Stimulated activated naive CD8-positive, alpha-beta T cell treated with anti-CD3 and anti-CD28 coated beads, Interleukin-15, Interleukin-2, amounts not matched to agents 100 U/mL and 50 U/mL, for 24 hours (primary cell): ENCODE measurements around the gene QRSL1.
"Not testable (repeated sequence)": the region's sequence is repeated elsewhere in the genome, so short reads cannot be mapped to it uniquely, and the experiment has no call there.

Source experiments
- ATAC-seq: fragments of 150-1000 bp; cut with Tn5 transposase; one replicate; pipeline ENCODE4 v1.10.0; 2021
- DNase-seq: peaks from one replicate; pipeline ENCODE4 v3.0.0; 2021

The QRSL1 gene

GRCh38 chr6:106623039-106623438, 6.3 kb upstream of the QRSL1 start:
- ATAC-seq (no peak), DNase-seq (no peak)

DNA sequence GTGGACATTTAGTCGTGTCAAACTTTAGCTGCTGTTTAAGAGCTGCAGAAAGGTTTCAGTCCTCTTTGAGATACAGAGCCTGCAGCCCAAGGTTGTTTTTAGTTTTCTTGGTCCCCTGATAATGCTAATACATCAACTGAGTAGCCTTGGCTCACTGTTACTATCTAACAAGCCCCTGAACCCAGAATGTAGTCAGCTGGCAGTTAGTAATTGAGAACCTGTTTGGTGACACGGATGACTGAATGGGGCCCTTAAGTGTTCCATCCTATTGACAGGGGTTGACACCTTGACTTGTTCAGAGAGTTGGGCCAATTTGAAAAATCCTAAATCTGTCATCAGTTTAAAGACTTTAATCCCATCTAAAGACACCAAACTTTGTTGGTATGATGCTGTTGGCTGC, 2.9 kb upstream of the QRSL1 start:
- no peak for ATAC-seq
- no peak for DNase-seq

GRCh38 chr6:106627760-106628159, 1.6 kb upstream of the QRSL1 start:
- not testable (repeated sequence) for DNase-seq, ATAC-seq

DNA sequence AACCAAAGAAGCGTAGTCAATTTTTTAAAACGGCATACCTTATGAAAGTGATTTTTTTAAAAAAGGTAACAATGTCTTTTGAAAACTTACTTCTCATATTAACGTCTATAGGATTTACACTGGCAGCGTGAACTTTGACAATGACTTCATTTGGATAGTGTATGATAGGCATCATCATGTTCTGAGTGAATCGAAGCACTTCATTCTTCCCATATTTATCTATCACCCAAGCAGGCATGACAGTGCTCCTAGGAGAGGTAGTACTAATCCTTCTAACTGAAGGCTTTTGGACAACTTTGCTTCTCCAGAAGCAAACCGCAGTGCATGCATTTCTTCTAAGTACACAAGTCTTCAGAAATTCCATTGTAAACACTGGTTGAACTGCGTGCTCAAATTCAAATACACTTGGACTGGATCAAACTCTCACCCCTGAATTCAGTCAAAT, 698 bp upstream of the QRSL1 start:
- DNase-seq = no peak
- ATAC-seq = peak; percentile 5

DNA sequence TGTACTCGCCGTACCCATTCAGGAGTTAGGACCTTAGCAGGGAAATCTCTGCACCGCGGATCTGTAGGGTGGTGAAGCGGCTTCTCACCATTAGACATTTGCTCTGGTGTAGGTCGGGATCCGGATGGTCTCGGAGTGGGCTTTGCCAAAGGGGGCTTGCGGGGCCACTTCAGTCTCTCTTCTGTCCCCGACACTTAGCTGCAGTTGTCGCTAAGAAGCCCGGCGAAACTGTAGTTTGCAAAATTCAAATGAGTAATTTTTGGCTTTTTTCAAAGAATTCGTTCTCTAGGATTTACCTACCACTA, 433 bp downstream of the QRSL1 start:
- DNase-seq (no peak), ATAC-seq (no peak)

- ATAC-seq = no peak
These were observed 988 bp downstream of the QRSL1 start for GRCh38 chr6:106630366-106630765.

DNA sequence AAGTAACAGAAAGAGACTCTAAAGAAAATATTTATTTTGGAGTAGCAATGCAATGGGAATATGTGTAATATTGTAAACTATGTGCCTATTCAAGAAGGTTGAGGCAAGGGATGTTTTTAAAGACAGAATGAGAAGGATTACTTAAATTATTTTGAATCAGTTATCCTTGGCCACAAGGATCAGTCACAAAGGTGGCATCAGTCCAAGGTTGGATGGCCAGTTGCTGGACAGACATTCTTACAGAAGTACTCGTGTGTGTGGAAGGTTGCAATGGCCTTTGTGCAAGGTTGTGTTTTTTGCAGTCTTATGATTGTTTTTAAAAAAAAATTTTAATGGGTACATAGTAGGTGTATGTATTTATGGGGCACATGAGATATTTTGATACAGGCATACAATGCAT, 2.0 kb downstream of the QRSL1 start:
- DNase-seq (no peak), ATAC-seq (no peak)

More at GRCh38 chr6:106630366-106630765, 988 bp downstream of the QRSL1 start:
- DNase-seq = no peak

- DNase-seq (no peak), ATAC-seq (no peak)
These were observed 5.2 kb downstream of the QRSL1 start for GRCh38 chr6:106634565-106634964.

GRCh38 chr6:106637051-106637716, 7.8 kb downstream of the QRSL1 start:
- ATAC-seq (no peak), DNase-seq (no peak)

GRCh38 chr6:106637717-106638341, 8.5 kb downstream of the QRSL1 start:
- no peak for DNase-seq
- no peak for ATAC-seq

GRCh38 chr6:106639812-106640211, 10.4 kb downstream of the QRSL1 start:
- DNase-seq = no peak

GRCh38 chr6:106642476-106642875, 13.1 kb downstream of the QRSL1 start:
- DNase-seq (no peak), ATAC-seq (no peak)

More at GRCh38 chr6:106639812-106640211, 10.4 kb downstream of the QRSL1 start:
- no peak for ATAC-seq

DNA sequence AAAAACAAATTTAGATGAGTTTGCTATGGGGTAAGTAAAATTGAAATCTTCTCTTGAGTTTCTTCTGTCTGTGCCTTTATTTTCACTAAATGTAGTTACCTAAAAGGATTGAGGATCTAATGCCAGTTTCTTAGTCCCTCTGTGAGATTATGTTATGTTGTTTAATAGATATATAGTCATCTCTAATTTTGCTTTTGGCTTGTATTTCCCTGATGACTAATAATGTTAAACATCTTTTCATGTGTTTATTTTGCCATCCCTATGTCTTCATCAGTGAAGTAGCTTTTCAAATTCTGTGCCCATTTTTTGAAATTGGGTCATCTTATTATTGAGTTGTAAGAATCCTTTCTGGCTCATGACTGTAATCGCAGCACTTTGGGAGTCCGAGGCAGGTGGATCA, 13.7 kb downstream of the QRSL1 start:
- ATAC-seq (no peak), DNase-seq (no peak)

DNA sequence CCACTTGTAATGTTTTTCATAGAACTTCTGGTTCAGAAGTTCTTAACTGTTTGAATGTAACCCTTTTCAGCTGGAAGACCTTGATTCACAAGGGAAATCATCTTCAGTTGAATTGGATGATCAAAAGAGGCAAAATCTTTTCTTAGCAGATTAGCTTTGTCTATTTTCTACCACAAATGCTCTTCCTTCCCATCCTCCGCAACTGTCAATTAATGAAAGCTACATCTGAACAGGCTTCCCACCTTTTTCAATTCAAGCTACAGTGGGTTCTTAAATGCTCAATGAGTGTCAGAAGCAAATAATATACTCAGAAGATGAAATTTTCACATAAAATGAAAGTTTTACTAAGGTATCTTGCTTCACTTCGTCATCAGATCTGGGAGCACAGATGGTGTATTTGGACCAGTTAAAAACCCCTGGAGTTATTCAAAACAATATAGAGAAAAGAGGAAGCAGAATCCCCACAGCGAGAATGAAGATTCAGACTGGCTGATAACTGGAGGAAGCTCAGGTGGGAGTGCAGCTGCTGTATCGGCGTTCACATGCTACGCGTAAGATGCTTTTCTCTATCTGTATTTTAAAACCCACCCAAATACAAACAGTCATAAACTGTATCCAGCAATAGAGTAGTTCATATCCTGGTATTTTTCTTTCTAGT, 19.4 kb downstream of the QRSL1 start:
- DNase-seq = no peak
- ATAC-seq = no peak

- ATAC-seq (no peak), DNase-seq (no peak)
These were observed 29.1 kb downstream of the QRSL1 start for GRCh38 chr6:106658469-106658868.

DNA sequence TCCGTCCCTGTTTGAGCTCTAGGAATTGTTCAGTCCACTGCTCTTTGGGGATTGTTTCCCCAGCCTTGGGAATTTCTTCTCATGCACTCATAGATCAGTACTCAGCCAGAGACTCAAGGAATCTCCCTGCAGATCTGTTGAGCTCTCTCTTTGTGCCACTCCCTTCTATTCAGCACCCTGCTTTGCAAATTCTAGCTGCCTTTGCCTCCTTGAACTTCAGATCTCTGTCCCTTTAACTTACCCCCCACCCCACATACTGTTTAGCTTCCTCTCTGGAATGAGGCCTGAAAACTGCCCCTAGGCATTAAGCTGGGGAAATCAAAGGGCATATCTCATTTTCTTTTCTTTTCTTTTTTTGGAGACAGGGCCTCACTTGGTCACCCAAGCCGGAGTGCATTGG, 30.5 kb downstream of the QRSL1 start:
- no peak for DNase-seq

DNA sequence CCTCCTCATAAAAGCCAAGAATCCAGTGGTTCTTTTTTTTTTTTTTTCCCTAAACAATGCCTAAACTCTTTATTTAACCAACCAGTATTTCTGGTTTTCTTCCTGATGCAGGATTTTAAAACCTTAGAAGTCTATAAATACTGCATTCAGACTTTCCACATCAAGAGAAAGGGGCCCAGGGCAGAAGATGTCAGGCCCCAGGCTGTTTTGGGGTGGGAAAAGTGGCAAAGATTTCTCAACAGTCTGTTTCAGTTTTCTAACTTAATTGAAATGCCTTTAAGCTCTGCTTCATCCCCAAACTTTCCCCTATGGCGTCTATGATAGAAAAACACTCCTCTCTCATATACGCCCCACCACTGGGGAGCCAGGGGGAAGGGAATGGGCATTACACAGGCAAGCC, 33.1 kb downstream of the QRSL1 start:
- no peak for DNase-seq
- ATAC-seq = no peak

More for the DNA sequence above, 30.5 kb downstream of the QRSL1 start:
- ATAC-seq = no peak

DNA sequence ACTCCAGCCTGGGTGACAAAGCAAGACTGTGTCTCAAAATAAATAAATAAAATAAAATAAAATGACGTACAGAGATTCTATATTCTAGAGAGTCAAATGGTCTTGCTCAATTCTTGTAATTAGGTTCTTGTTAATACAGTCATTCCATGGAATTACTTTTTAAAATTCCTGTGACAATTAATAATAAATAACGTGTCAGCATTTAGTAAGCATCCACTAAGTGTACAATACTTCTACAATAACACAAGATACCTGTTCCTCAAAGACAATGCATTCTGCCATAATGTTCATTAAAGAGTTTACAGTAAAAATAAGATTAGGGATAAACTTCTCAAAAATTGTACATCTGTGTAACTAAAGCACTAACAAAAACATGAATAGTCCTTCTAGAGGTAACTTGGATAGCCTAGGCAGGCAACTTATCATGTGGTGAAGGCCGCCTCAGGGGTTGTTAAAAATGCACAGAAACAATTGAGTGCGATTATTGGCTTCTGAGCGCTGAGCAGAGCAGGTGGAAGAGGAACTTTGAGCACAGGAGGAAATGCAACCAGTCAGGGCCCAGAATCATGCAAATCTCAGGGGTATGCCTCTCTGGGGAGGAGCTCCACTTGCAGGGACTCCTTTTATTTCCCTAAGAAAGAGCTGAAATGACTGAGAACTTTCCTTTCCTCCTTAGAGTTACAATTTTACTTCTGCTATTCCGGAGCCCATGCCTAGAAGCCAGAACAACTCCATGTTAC, 37.1 kb downstream of the QRSL1 start:
- DNase-seq = no peak
- no peak for ATAC-seq

GRCh38 chr6:106667022-106667402, 37.6 kb downstream of the QRSL1 start:
- ATAC-seq = no peak

DNA sequence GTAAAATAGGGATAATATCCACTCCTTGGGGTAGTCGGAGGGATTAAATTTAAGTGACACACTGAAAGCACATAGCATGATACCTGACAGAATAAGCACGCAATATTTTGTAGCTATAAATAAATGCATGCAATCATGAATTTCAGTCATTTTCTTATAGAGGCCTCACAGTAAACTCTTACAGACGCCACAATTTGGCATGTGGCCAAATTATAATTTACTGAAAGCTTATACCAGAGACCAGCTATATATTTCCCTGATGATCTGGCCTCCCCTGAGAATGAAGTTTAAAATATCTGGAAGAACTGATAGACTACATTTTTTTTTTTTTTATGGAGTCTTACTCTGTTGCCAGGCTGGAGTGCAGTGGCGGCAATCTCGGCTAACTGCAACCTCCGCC, 40.9 kb downstream of the QRSL1 start:
- ATAC-seq (no peak), DNase-seq (no peak)

More at GRCh38 chr6:106667022-106667402, 37.6 kb downstream of the QRSL1 start:
- DNase-seq = no peak

DNA sequence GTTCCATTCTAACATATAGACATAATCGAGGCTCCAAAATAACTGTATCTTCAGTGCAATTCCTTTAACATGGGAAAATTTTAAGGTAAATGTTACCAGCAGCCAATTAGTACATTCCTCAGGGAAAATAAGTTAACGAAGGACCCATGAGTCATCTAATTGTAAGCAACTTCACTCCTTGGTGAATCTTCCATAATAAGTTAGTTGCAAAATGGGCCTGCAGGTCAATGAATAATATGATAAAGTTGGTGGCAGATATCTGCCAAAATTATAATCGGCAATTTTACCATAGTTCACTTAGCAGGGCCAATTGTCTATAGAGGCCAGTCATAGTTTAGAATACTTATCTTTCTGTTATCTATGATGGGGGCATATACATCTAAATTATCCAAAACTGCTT, 42.3 kb downstream of the QRSL1 start:
- ATAC-seq = no peak
- no peak for DNase-seq

- DNase-seq = no peak
- ATAC-seq = no peak
These were observed 45.3 kb downstream of the QRSL1 start for GRCh38 chr6:106674541-106675229.
